Ectodermal cell (in vitro differentiated cells): ENCODE data around the gene PDK3.

Experiments used
- H3K27ac ChIP-seq: 2 replicates; pipeline ENCODE4 v1.7.0; 2013; ENCODE audit warnings: mild to moderate bottlenecking, low read depth, low read length; ENCODE audit not compliant: insufficient read depth, poor library complexity, severe bottlenecking
- H3K27me3 ChIP-seq: 2 replicates; pipeline ENCODE4 v1.7.0; 2013; ENCODE audit warnings: mild to moderate bottlenecking, low read length; ENCODE audit not compliant: insufficient read depth, control insufficient read depth, poor library complexity, severe bottlenecking
- H3K36me3 ChIP-seq: one replicate; pipeline ENCODE4 v1.7.0; 2013; ENCODE audit warnings: low read length; ENCODE audit not compliant: control insufficient read depth, insufficient read depth
- H3K4me1 ChIP-seq: one replicate; pipeline ENCODE4 v1.7.0; 2013; ENCODE audit warnings: low read length; ENCODE audit not compliant: control insufficient read depth, insufficient read depth
- H3K4me3 ChIP-seq: 2 replicates; pipeline ENCODE4 v1.7.0; 2013; ENCODE audit warnings: low read depth, low read length, control low read depth; ENCODE audit not compliant: insufficient read depth
- H3K9me3 ChIP-seq: 2 replicates; pipeline ENCODE4 v1.7.0; 2013; ENCODE audit warnings: mild to moderate bottlenecking, low read length, moderate library complexity; ENCODE audit not compliant: control insufficient read depth
- WGBS, 2 experiments: methylation state at CpG; one replicate each; pipeline ENCODE4 v1.1.7; 2013; ENCODE audit warnings: missing lambda C conversion rate in 2 of 2; 5-methylcytosine and 5-hydroxymethylcytosine counted together

The PDK3 gene

DNA sequence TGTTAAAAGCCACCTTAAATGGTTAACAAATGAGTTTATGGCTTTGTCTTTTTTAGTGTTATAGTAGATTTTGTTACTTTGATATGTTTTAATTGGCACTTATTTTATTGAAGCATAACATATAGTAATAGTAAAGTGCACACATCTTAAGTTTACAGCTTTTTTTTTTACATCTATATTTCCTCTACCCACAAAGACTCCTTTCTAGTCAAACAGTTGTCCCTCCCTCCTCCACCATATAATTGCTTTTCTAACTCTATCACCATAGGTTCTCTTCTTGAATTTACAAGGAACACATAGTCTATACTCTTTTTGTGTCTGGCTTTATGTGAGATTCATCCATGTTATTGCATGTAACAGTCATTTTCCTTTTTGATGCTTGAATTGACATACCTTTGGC, 71.5 kb downstream of the PDK3 start:
- Histone ChIP-seq H3K27ac (no peak overlapping the region), H3K4me1 (no peaks in the 10 kb centered on the region)

GRCh38 chrX:24542756-24543155, 77.7 kb downstream of the PDK3 start:
- 100% methylated on average over 3 to 4 of the region's 4 CpGs for WGBS, 2 experiments
- H3K36me3 ChIP-seq: no peaks in the 10 kb centered on the region
- no peaks in the 10 kb centered on the region for H3K4me1 ChIP-seq
- no peaks in the 10 kb centered on the region for H3K27me3 ChIP-seq
- no peak overlapping the region for H3K27ac ChIP-seq
- H3K9me3 ChIP-seq: no peaks in the 10 kb centered on the region
- H3K4me3 ChIP-seq: no peak overlapping the region

More for the DNA sequence above, 71.5 kb downstream of the PDK3 start:
- no peaks in the 10 kb centered on the region for H3K9me3 ChIP-seq
- H3K36me3 ChIP-seq: no peaks in the 10 kb centered on the region
- H3K4me3 ChIP-seq: no peak overlapping the region
- H3K27me3 ChIP-seq: no peaks in the 10 kb centered on the region

DNA sequence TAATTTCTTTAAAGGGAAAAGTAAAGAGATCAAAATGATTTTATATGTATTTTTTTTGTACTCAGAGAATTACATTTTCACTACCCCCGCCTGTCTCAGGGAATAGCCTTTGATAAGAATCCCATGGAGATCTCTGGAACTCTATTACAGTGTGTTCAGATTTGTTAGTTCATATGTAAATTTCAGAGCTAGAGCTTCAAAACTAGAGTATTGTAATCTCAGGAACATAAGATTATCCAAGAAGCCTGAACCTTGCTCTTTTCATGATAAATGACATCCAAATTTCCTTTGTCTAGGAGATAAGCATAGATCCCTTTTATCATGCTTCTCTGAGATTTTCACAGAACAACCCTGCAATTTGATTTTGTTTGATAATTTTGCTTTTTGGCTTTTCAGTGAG, 82.9 kb downstream of the PDK3 start:
- no peaks in the 10 kb centered on the region for H3K27me3 ChIP-seq
- H3K27ac ChIP-seq: no peak overlapping the region
- H3K36me3 ChIP-seq: no peaks in the 10 kb centered on the region
- H3K4me3 ChIP-seq: no peak overlapping the region
- no peaks in the 10 kb centered on the region for H3K9me3 ChIP-seq
- H3K4me1 ChIP-seq: no peaks in the 10 kb centered on the region
- WGBS, 2 experiments: no CpG with 5 or more reads among the region's 1 CpG

- H3K36me3 ChIP-seq: no peaks in the 10 kb centered on the region
- 98 to 100% methylated on average over 3 to 5 of the region's 5 CpGs for WGBS, 2 experiments
- no peak overlapping the region for H3K4me3 ChIP-seq
These were observed 85.1 kb downstream of the PDK3 start for GRCh38 chrX:24550166-24550565.

GRCh38 chrX:24553011-24553410, 87.9 kb downstream of the PDK3 start:
- no peaks in the 10 kb centered on the region for H3K36me3 ChIP-seq
- no peak overlapping the region for H3K27ac ChIP-seq
- no peaks in the 10 kb centered on the region for H3K9me3 ChIP-seq
- H3K27me3 ChIP-seq: no peaks in the 10 kb centered on the region
- 90 to 99% methylated on average over 4 of the region's 4 CpGs for WGBS, 2 experiments
- H3K4me1 ChIP-seq: no peaks in the 10 kb centered on the region
- H3K4me3 ChIP-seq: no peak overlapping the region

More at GRCh38 chrX:24550166-24550565, 85.1 kb downstream of the PDK3 start:
- H3K27me3 ChIP-seq: no peaks in the 10 kb centered on the region
- no peak overlapping the region for H3K27ac ChIP-seq
- no peaks in the 10 kb centered on the region for H3K4me1 ChIP-seq
- no peaks in the 10 kb centered on the region for H3K9me3 ChIP-seq

DNA sequence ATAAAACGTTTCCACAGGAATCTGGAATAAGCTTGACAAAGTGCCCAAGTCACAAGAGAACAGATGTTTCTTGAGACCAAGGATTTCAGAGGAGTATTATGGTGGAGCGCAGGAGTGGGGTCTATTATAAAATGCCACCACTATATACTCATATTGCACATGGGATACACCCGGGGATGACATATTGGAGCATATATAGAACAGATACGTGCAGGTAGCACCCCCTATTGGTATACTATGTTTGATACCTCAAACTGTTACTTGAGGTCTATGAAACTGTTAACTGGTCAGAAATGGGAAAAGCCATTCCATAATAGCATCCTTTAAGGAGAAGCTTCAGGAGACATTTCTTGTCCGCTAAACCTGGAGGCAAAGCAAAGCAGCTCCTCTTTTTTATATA, 96.0 kb downstream of the PDK3 start:
- Histone ChIP-seq H3K9me3 (no peaks in the 10 kb centered on the region), H3K27ac (no peak overlapping the region), H3K4me1 (no peaks in the 10 kb centered on the region), H3K36me3 (no peaks in the 10 kb centered on the region), H3K4me3 (no peak overlapping the region), H3K27me3 (no peaks in the 10 kb centered on the region)
- 90 to 100% methylated on average over 1 to 4 of the region's 5 CpGs for whole genome bisulfite sequencing, 2 experiments

- Histone ChIP-seq H3K36me3 (no peaks in the 10 kb centered on the region), H3K4me3 (no peak overlapping the region), H3K27me3 (no peaks in the 10 kb centered on the region), H3K9me3 (no peaks in the 10 kb centered on the region), H3K4me1 (no peaks in the 10 kb centered on the region), H3K27ac (no peak overlapping the region)
- 95 to 96% methylated on average over 19 of the region's 19 CpGs for WGBS, 2 experiments
These were observed 98.4 kb downstream of the PDK3 start for GRCh38 chrX:24563291-24564010.

DNA sequence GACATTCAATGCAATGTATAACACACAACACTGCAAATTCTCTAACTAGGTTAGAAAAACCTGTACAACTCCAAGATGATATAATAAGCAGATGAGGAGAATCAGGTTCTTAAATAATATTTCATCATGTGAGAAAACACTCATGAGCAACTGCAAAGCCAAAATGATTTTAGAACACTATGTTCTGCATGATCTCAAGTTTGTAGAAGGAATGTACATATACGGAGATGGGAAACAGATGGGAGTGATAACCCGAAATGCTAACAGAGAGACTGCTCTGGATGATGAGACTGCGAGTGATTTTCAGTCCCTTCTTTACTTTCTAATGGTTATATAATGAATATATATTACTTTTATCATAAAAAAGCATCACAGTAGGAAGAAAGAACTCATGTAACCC, 101.2 kb downstream of the PDK3 start:
- no peak overlapping the region for H3K27ac ChIP-seq

GRCh38 chrX:24567169-24567568, 102.1 kb downstream of the PDK3 start:
- 95% methylated on average over 4 of the region's 4 CpGs; no CpG with 5 or more reads in 1 of the 2 experiments for WGBS, 2 experiments
- H3K27me3 ChIP-seq: no peaks in the 10 kb centered on the region
- no peak overlapping the region for H3K27ac ChIP-seq
- no peaks in the 10 kb centered on the region for H3K36me3 ChIP-seq
- H3K4me3 ChIP-seq: no peak overlapping the region
- no peaks in the 10 kb centered on the region for H3K9me3 ChIP-seq
- no peaks in the 10 kb centered on the region for H3K4me1 ChIP-seq

More for the DNA sequence above, 101.2 kb downstream of the PDK3 start:
- H3K4me3 ChIP-seq: no peak overlapping the region
- no peaks in the 10 kb centered on the region for H3K4me1 ChIP-seq
- H3K27me3 ChIP-seq: no peaks in the 10 kb centered on the region
- no peaks in the 10 kb centered on the region for H3K36me3 ChIP-seq
- H3K9me3 ChIP-seq: no peaks in the 10 kb centered on the region
- 92 to 100% methylated on average over 2 of the region's 3 CpGs for WGBS, 2 experiments

DNA sequence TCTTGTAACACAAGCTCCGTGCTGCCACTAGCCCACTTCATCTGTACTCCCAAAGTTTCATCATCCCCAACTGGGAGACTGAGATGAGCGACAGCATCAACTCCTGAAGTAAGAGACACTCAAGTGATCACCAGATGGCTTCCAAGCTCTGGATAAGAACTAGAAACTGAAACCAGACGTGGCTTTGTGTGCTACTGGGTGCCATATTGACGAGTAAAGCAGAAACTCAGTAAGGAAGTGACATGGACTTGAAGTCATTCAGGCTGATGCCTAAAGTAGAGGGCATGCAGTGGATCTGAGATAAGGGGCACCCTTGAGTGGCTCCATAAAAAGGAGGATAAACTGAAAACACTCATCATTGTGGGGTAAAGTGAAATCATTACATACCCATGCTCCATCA, 109.7 kb downstream of the PDK3 start:
- H3K27me3 ChIP-seq: no peaks in the 10 kb centered on the region
- H3K4me3 ChIP-seq: no peak overlapping the region
- no peaks in the 10 kb centered on the region for H3K9me3 ChIP-seq
- H3K27ac ChIP-seq: no peak overlapping the region
- no peaks in the 10 kb centered on the region for H3K36me3 ChIP-seq
- no peaks in the 10 kb centered on the region for H3K4me1 ChIP-seq
- WGBS, 2 experiments: 93 to 98% methylated on average over 4 of the region's 4 CpGs
